HepG2 (cell line): Measurements from ENCODE around the gene USP5. TPM values are rescaled to one million over a fixed set of nuclear protein-coding genes. Genes with fewer than 3 reads are reported as not detected.

Source experiments
- ARID5B ChIP-seq: IDR thresholded peaks from 2 replicates; pipeline ENCODE4 v1.4.0; 2020; ENCODE audit warnings: mild to moderate bottlenecking, missing genetic modification reagents
- ATF2 ChIP-seq: sonication (generic); formaldehyde crosslinking; IDR thresholded peaks from 2 replicates; pipeline ENCODE4 v1.4.0; 2020; ENCODE audit warnings: missing genetic modification reagents
- FOXJ3 ChIP-seq: sonication (generic); formaldehyde crosslinking; IDR thresholded peaks from 2 replicates; pipeline ENCODE4 v1.4.0; 2020; ENCODE audit warnings: missing genetic modification reagents, mild to moderate bottlenecking, borderline replicate concordance
- GMEB2 ChIP-seq: IDR thresholded peaks from 2 replicates; pipeline ENCODE4 v1.6.1; 2016; ENCODE audit warnings: missing biosample characterization, missing genetic modification reagents, low read depth
- HIC2 ChIP-seq: sonication (generic); formaldehyde crosslinking; IDR thresholded peaks from 2 replicates; pipeline ENCODE4 v1.9.0; 2022; ENCODE audit warnings: low read depth, missing genetic modification reagents
- HNF4G ChIP-seq, 2 experiments: sonication (generic) in 1 of 2; formaldehyde crosslinking in 1 of 2; IDR thresholded peaks; 2 replicates each; pipeline versions ENCODE4 v1.4.0 to v1.6.1; 2011 to 2020; ENCODE audit warnings: borderline replicate concordance in 2 of 2, low read depth in 2 of 2, mild to moderate bottlenecking in 2 of 2, low read length in 1 of 2, missing genetic modification reagents in 1 of 2, moderate library complexity in 1 of 2
- NR2F6 ChIP-seq, 2 experiments: IDR thresholded peaks; 2 replicates each; pipeline ENCODE4 v1.6.1; 2016; ENCODE audit warnings: antibody characterized with exemption in 1 of 2, mild to moderate bottlenecking in 1 of 2
- PITX1 ChIP-seq: sonication (generic); formaldehyde crosslinking; IDR thresholded peaks from 2 replicates; pipeline ENCODE4 v1.5.1; 2020; ENCODE audit warnings: mild to moderate bottlenecking, missing genetic modification reagents
- PRPF4 ChIP-seq: fragments of 200-400 bp; formaldehyde crosslinking; IDR thresholded peaks from 2 replicates; pipeline ENCODE4 v1.6.1; 2016; ENCODE audit warnings: low read length, low read depth; ENCODE audit not compliant: poor library complexity, severe bottlenecking
- ZFP82 ChIP-seq: sonication (generic); formaldehyde crosslinking; IDR thresholded peaks from 2 replicates; pipeline ENCODE4 v1.5.1; 2020; ENCODE audit warnings: mild to moderate bottlenecking, missing genetic modification reagents, borderline replicate concordance
- ZNF335 ChIP-seq: sonication (generic); formaldehyde crosslinking; IDR thresholded peaks from 2 replicates; pipeline ENCODE4 v1.4.0; 2020; ENCODE audit warnings: missing genetic modification reagents
- ZNF549 ChIP-seq: sonication (generic); formaldehyde crosslinking; IDR thresholded peaks from 2 replicates; pipeline ENCODE4 v1.5.0; 2020; ENCODE audit warnings: missing genetic modification reagents
- ZNF567 ChIP-seq: sonication (generic); formaldehyde crosslinking; IDR thresholded peaks from 2 replicates; pipeline ENCODE4 v1.8.1; 2023; ENCODE audit warnings: mild to moderate bottlenecking, missing genetic modification reagents, borderline replicate concordance
- ZNF597 ChIP-seq: sonication (generic); formaldehyde crosslinking; IDR thresholded peaks from 2 replicates; pipeline ENCODE4 v1.5.0; 2020; ENCODE audit warnings: missing genetic modification reagents
- ZNF607 ChIP-seq: sonication (generic); formaldehyde crosslinking; IDR thresholded peaks from 2 replicates; pipeline ENCODE4 v1.5.1; 2020; ENCODE audit warnings: missing genetic modification reagents, mild to moderate bottlenecking, borderline replicate concordance
- ZNF781 ChIP-seq: sonication (generic); formaldehyde crosslinking; IDR thresholded peaks from 2 replicates; pipeline ENCODE4 v1.5.1; 2020; ENCODE audit warnings: borderline replicate concordance, mild to moderate bottlenecking, missing genetic modification reagents; ENCODE audit errors: not compliant biosample characterization
- ZNF850 ChIP-seq: sonication (generic); formaldehyde crosslinking; conservative IDR thresholded peaks from 2 replicates; pipeline ENCODE4 v1.9.0; 2021; ENCODE audit warnings: mild to moderate bottlenecking, missing genetic modification reagents
- ZSCAN30 ChIP-seq: sonication (generic); formaldehyde crosslinking; IDR thresholded peaks from 2 replicates; pipeline ENCODE4 v1.5.0; 2020; ENCODE audit warnings: mild to moderate bottlenecking, missing genetic modification reagents
- polyA plus RNA-seq, 8 experiments: library from polyadenylated mRNA; depleted of rRNA in 3 of 8; stranded (reverse) in 7 of 8; unstranded in 1 of 8; fragments of >200 nt; fragmentation: Illumina TruSeq in 4 of 8; extraction: Trizol in 4 of 8; gene quantifications; 2 replicates each; pipeline versions ENCODE4 v1.2.1 to v1.2.3, GENCODE V29; 2011 to 2016; ENCODE audit warnings: low read depth in 4 of 8, missing spikeins in 1 of 8, mixed read lengths in 1 of 8; ENCODE audit not compliant: insufficient read depth in 1 of 8
- total RNA-seq, 5 experiments: library from RNA; depleted of rRNA; stranded (reverse); fragments of >200 nt; fragmentation: Illumina TruSeq; extraction: Trizol; gene quantifications; 2 replicates each; pipeline ENCODE4 v1.2.3, GENCODE V29; 2016; ENCODE audit warnings: low read depth in 1 of 5

Gene USP5
- total and polyA plus RNA-seq, 2 of the 13 experiments (the other 11 are each of a cell fraction or from before 2014, with no cell fraction given), result 39.6 to 56.0 TPM

GRCh38 chr12:6851921-6852650 is at the start of gene USP5 (continued):
- TF ChIP-seq ZNF850 (CRISPR knock-in tag) (no peak), ZNF607 (CRISPR knock-in tag) (peak; percentile 65; the same call in 1 of the 2 replicates), ARID5B (CRISPR knock-in tag) (no peak; the same call in 1 of the 2 replicates), PITX1 (CRISPR knock-in tag) (peak; percentile 66), ZNF567 (CRISPR knock-in tag) (peak; percentile 88; the same call in 1 of the 2 replicates), ZNF597 (CRISPR knock-in tag) (peak; percentile 98), ZFP82 (0 out of 2 replicates have a peak, but pooled peaks have one; percentile 74), ZNF781 (no peak), HNF4G (IDR thresholded peaks at IDR 0.05; ENCODE audit: borderline replicate concordance, low read depth, low read length) (0 out of 2 replicates have a peak, but pooled peaks have one; percentile 2), HNF4G (CRISPR knock-in tag; IDR thresholded peaks at IDR 0.05; ENCODE audit: borderline replicate concordance, low read depth) (0 out of 2 replicates have a peak, but pooled peaks have one; percentile 37), GMEB2 (CRISPR knock-in tag) (peak; percentile 73), FOXJ3 (CRISPR knock-in tag) (no peak), ZSCAN30 (CRISPR knock-in tag) (no peak), PRPF4 (no peak), NR2F6 (IDR thresholded peaks at IDR 0.05) (no peak), NR2F6 (CRISPR knock-in tag; IDR thresholded peaks at IDR 0.05) (no peak), ZNF335 (CRISPR knock-in tag) (peak; percentile 97), HIC2 (CRISPR knock-in tag) (no peak), ZNF549 (CRISPR knock-in tag) (no peak), ATF2 (CRISPR knock-in tag) (no peak)
